ENCODE measurements around the gene C12orf56.

C12orf56 gene

GRCh38 chr12:64269161-64269560, 121.4 kb downstream of the C12orf56 start:
- DNase-seq (ENCODE audit: extremely low read depth, low read depth), result no peak

DNA sequence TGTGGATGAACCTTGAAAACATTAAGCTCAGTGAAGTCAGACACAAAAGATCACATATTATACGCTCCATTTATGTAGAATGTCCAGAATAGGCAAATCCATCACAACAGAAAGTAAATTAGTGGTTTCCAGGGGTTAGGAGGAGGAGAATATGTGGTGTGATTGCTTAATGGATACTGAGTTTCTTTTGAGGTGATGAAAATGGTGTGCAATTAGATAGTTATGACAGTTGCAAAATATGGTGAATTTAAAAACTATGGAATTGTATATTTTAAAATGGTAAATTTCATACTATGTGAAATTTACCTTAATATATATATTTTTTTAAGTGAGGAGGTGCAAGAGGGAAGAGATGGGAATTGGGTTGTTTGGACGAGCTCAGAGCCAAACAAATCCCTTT, 122.1 kb downstream of the C12orf56 start:
- TF ChIP-seq, protein P1, sequence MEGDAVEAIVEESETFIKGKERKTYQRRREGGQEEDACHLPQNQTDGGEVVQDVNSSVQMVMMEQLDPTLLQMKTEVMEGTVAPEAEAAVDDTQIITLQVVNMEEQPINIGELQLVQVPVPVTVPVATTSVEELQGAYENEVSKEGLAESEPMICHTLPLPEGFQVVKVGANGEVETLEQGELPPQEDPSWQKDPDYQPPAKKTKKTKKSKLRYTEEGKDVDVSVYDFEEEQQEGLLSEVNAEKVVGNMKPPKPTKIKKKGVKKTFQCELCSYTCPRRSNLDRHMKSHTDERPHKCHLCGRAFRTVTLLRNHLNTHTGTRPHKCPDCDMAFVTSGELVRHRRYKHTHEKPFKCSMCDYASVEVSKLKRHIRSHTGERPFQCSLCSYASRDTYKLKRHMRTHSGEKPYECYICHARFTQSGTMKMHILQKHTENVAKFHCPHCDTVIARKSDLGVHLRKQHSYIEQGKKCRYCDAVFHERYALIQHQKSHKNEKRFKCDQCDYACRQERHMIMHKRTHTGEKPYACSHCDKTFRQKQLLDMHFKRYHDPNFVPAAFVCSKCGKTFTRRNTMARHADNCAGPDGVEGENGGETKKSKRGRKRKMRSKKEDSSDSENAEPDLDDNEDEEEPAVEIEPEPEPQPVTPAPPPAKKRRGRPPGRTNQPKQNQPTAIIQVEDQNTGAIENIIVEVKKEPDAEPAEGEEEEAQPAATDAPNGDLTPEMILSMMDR (IDR thresholded peaks at IDR 0.05; ENCODE audit: low read depth, low read length), result no peak
- no peak for DNase-seq (ENCODE audit: extremely low read depth, low read depth)

More at GRCh38 chr12:64269161-64269560, 121.4 kb downstream of the C12orf56 start:
- TF ChIP-seq, protein P1 (IDR thresholded peaks at IDR 0.05; ENCODE audit: low read depth, low read length), result no peak

DNA sequence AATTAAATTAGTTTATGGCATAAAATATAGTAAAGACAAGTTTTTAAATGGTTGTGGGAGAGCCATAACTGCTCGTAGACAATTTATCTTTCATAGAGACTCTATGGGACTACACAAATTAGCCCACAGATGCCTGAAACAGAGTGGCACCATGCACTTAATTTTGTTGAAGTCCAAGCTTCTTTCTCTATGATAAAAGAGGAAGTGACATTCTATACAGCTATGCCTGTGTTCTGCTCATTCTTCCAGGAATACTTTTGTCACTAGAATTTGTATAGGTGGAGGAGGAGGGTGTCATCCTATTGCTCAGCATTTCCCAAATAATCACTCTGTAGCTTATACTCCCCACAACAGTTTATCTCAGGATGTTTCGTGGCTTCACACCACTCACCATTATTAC, 124.7 kb downstream of the C12orf56 start:
- TF ChIP-seq, protein P1 (IDR thresholded peaks at IDR 0.05; ENCODE audit: low read depth, low read length), result no peak
- DNase-seq (ENCODE audit: extremely low read depth, low read depth), result no peak

GRCh38 chr12:64261813-64262212, 128.7 kb downstream of the C12orf56 start:
- TF ChIP-seq, protein P1 (IDR thresholded peaks at IDR 0.05; ENCODE audit: low read depth, low read length), result no peak
- no peak for DNase-seq (ENCODE audit: extremely low read depth, low read depth)

GRCh38 chr12:64258576-64258975, 132.0 kb downstream of the C12orf56 start:
- TF ChIP-seq, protein P1 (IDR thresholded peaks at IDR 0.05; ENCODE audit: low read depth, low read length), result no peak
- no peak for DNase-seq (ENCODE audit: extremely low read depth, low read depth)

DNA sequence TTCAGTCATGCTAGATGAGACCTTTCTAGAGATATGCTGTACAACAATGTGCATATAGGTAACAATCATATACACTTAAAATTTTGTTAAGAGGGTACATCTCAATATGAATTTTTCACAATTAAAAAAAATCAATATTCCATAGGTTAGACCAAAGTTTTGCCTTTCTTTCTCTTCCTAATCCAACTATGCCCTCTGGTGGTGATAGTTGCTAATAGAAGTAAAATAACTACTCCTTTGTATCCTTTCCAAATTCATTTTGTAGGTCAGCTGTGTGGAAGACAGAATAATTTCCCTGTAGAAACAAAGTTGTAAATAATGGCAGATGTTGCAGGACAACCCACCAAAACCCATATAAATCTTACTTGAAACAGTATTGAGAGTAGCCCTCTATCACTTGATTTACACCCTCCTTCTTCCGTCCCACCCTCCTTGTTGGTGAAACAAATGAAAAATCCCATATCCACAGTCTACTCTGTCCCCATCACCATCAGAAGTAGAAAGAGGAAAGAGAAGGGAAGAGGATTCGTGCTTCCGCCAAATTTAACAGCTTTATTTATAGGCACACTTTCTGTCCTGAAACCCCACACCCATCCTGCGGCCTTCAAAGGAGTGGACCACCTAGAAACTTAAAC, 134.3 kb downstream of the C12orf56 start:
- peak; percentile 18 for DNase-seq (ENCODE audit: extremely low read depth, low read depth)
- TF ChIP-seq, protein P1 (IDR thresholded peaks at IDR 0.05; ENCODE audit: low read depth, low read length), result peak; percentile 53

DNA sequence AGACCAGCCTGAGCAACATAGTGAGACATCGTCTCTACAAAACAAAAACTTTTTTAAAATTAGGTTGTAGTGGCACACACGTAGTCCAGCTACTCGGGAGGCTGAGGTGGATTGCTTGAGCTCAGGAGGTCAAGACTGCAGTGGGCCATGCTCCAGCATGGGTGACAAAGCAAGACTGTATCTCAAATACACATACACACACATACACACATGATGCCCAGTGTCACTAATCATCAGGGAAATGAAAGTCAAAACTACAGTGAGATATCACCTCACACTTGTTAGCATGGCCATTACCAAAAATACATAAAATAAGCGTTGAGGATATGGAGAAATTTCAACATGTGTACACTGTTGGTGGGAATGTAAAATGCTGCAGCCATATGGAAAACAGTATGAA, 135.3 kb downstream of the C12orf56 start:
- TF ChIP-seq, protein P1 (IDR thresholded peaks at IDR 0.05; ENCODE audit: low read depth, low read length), result no peak
- DNase-seq (ENCODE audit: extremely low read depth, low read depth), result no peak
